HG02610 (cell line): Measurements from ENCODE around the gene MAGEB10.
"Not testable (repeated sequence)": the region's sequence is repeated elsewhere in the genome, so short reads cannot be mapped to it uniquely, and the experiment has no call there.

Experiments
- ATAC-seq: cut with Tn5 transposase; IDR thresholded peaks from one replicate; pipeline ENCODE4 v1.9.1; 2021; ENCODE audit warnings: mild to moderate bottlenecking, moderate library complexity; ENCODE audit not compliant: unreplicated experiment

MAGEB10 gene

GRCh38 chrX:27807690-27808089 lies at the start of gene MAGEB10:
Gene MAGEB10, plus strand, starts transcription at chrX:27807990. Its CDS starts 13,317 bp downstream, at chrX:27821307.
- ATAC-seq = no peak

- no peak for ATAC-seq
Observed at GRCh38 chrX:27765718-27766117, 42.1 kb upstream of the MAGEB10 start.

GRCh38 chrX:27767387-27767786 lies 40.4 kb upstream of the MAGEB10 start:
- ATAC-seq = no peak

GRCh38 chrX:27775984-27776383 lies 31.8 kb upstream of the MAGEB10 start:
- ATAC-seq = no peak

GRCh38 chrX:27796640-27797257 lies 11.0 kb upstream of the MAGEB10 start:
- no peak for ATAC-seq

GRCh38 chrX:27797575-27797974 lies 10.2 kb upstream of the MAGEB10 start:
- no peak for ATAC-seq

GRCh38 chrX:27808226-27808625 lies 436 bp downstream of the MAGEB10 start:
- ATAC-seq = no peak

- not testable (repeated sequence) for ATAC-seq
Observed at GRCh38 chrX:27808991-27809859, 1.4 kb downstream of the MAGEB10 start.

- no peak for ATAC-seq
Observed at GRCh38 chrX:27815209-27815608, 7.4 kb downstream of the MAGEB10 start.

GRCh38 chrX:27823812-27824211 lies 16.0 kb downstream of the MAGEB10 start:
- ATAC-seq = no peak

- ATAC-seq = no peak
Observed at GRCh38 chrX:27838185-27838584, 30.4 kb downstream of the MAGEB10 start.

GRCh38 chrX:27840881-27841280 lies 33.1 kb downstream of the MAGEB10 start:
- no peak for ATAC-seq

GRCh38 chrX:27842859-27843258 lies 35.1 kb downstream of the MAGEB10 start:
- no peak for ATAC-seq

- no peak for ATAC-seq
Observed at GRCh38 chrX:27860337-27860736, 52.5 kb downstream of the MAGEB10 start.

GRCh38 chrX:27863809-27864208 lies 56.0 kb downstream of the MAGEB10 start:
- no peak for ATAC-seq
